ENCODE data around the gene OXSR1.
"Not testable (repeated sequence)": the region's sequence is repeated elsewhere in the genome, so short reads cannot be mapped to it uniquely, and the experiment has no call there.

Gene OXSR1

GRCh38 chr3:38126121-38126892 lies 39.0 kb upstream of the OXSR1 start:
- in situ Hi-C loops (cut with MboI; ENCODE audit: low pct_unique_long_range_greater_than_20kb, low sequenced_read_pairs), result loop anchor here (25.0 kb wide), 1 partner anchor 361 kb away; the partner anchor contains the start of gene EXOG
- DNase-seq, result no peak

- DNase-seq, result no peak
- in situ Hi-C loops (cut with MboI; ENCODE audit: low pct_unique_long_range_greater_than_20kb, low sequenced_read_pairs), result loop anchor here (25.0 kb wide), 1 partner anchor 360 kb away; the partner anchor contains the start of gene EXOG
Observed at GRCh38 chr3:38127611-38128302, 37.6 kb upstream of the OXSR1 start.

- no peak for DNase-seq
- in situ Hi-C loops (cut with MboI; ENCODE audit: low pct_unique_long_range_greater_than_20kb, low sequenced_read_pairs), result loop anchor here (25.0 kb wide), 1 partner anchor 359 kb away; the partner anchor contains the start of gene EXOG
Observed at GRCh38 chr3:38128303-38128655, 37.1 kb upstream of the OXSR1 start.

- no peak for DNase-seq
- in situ Hi-C loops (cut with MboI; ENCODE audit: low pct_unique_long_range_greater_than_20kb, low sequenced_read_pairs), result loop anchor here (25.0 kb wide), 1 partner anchor 358 kb away; the partner anchor contains the start of gene EXOG
Observed at GRCh38 chr3:38129058-38129457, 36.3 kb upstream of the OXSR1 start.

GRCh38 chr3:38130631-38131065 lies 34.7 kb upstream of the OXSR1 start:
- no peak for DNase-seq
- in situ Hi-C loops (cut with MboI; ENCODE audit: low pct_unique_long_range_greater_than_20kb, low sequenced_read_pairs), result loop anchor here (25.0 kb wide), 1 partner anchor 357 kb away; the partner anchor contains the start of gene EXOG

GRCh38 chr3:38131621-38132369 lies 33.5 kb upstream of the OXSR1 start:
- in situ Hi-C loops (cut with MboI; ENCODE audit: low pct_unique_long_range_greater_than_20kb, low sequenced_read_pairs), result loop anchor here (25.0 kb wide), 1 partner anchor 356 kb away; the partner anchor contains the start of gene EXOG
- peak; percentile 46 for DNase-seq

GRCh38 chr3:38133209-38133556 lies 32.2 kb upstream of the OXSR1 start:
- DNase-seq, result no peak
- in situ Hi-C loops (cut with MboI; ENCODE audit: low pct_unique_long_range_greater_than_20kb, low sequenced_read_pairs), result loop anchor here (25.0 kb wide), 1 partner anchor 354 kb away; the partner anchor contains the start of gene EXOG

- in situ Hi-C loops (cut with MboI; ENCODE audit: low pct_unique_long_range_greater_than_20kb, low sequenced_read_pairs), result loop anchor here (25.0 kb wide), 1 partner anchor 354 kb away; the partner anchor contains the start of gene EXOG
- DNase-seq, result no peak
Observed at GRCh38 chr3:38133557-38134405, 31.6 kb upstream of the OXSR1 start.

GRCh38 chr3:38134517-38135143 lies 30.7 kb upstream of the OXSR1 start:
- in situ Hi-C loops (cut with MboI; ENCODE audit: low pct_unique_long_range_greater_than_20kb, low sequenced_read_pairs), result loop anchor here (25.0 kb wide), 1 partner anchor 353 kb away; the partner anchor contains the start of gene EXOG
- DNase-seq, result not testable (repeated sequence)

GRCh38 chr3:38135621-38136277 lies 29.6 kb upstream of the OXSR1 start:
- in situ Hi-C loops (cut with MboI; ENCODE audit: low pct_unique_long_range_greater_than_20kb, low sequenced_read_pairs), result loop anchor here (25.0 kb wide), 1 partner anchor 352 kb away; the partner anchor contains the start of gene EXOG
- DNase-seq, result peak; percentile 67

GRCh38 chr3:38136393-38136776 lies 29.0 kb upstream of the OXSR1 start:
- in situ Hi-C loops (cut with MboI; ENCODE audit: low pct_unique_long_range_greater_than_20kb, low sequenced_read_pairs), result loop anchor here (25.0 kb wide), 1 partner anchor 351 kb away; the partner anchor contains the start of gene EXOG

GRCh38 chr3:38136777-38137614 lies 28.3 kb upstream of the OXSR1 start, which contains the start of gene ACAA1:
ACAA1 (minus strand) TSS chr3:38137127; CDS start chr3:38137035, 92 bp downstream.
- peak; percentile 99 for DNase-seq
- in situ Hi-C loops (cut with MboI; ENCODE audit: low pct_unique_long_range_greater_than_20kb, low sequenced_read_pairs), result loop anchor here (25.0 kb wide), 1 partner anchor 350 kb away; the partner anchor contains the start of gene EXOG

More at GRCh38 chr3:38136393-38136776, 29.0 kb upstream of the OXSR1 start:
- no peak for DNase-seq

- DNase-seq, result no peak
- in situ Hi-C loops (cut with MboI; ENCODE audit: low pct_unique_long_range_greater_than_20kb, low sequenced_read_pairs), result loop anchor here (25.0 kb wide), 1 partner anchor 350 kb away; the partner anchor contains the start of gene EXOG
Observed at GRCh38 chr3:38137615-38138348, 27.6 kb upstream of the OXSR1 start.

- in situ Hi-C loops (cut with MboI; ENCODE audit: low pct_unique_long_range_greater_than_20kb, low sequenced_read_pairs), result loop anchor here (25.0 kb wide), 1 partner anchor 349 kb away; the partner anchor contains the start of gene EXOG
- peak; percentile 88 for DNase-seq
Observed at GRCh38 chr3:38138349-38139190, 26.8 kb upstream of the OXSR1 start, which contains the start of gene MYD88. MYD88 (plus strand) TSS chr3:38138661; CDS start chr3:38138701, 40 bp downstream.

All from KBM-7 (cell line).